ENCODE results near the gene HAVCR1. TPM values are rescaled to one million over a fixed set of nuclear protein-coding genes. Genes with fewer than 3 reads are reported as not detected.
"Not testable (repeated sequence)": the region's sequence is repeated elsewhere in the genome, so short reads cannot be mapped to it uniquely, and the experiment has no call there.

Gene HAVCR1
- total and polyA plus RNA-seq, 8 donors, result 0.18 TPM; not detected in 7

DNA sequence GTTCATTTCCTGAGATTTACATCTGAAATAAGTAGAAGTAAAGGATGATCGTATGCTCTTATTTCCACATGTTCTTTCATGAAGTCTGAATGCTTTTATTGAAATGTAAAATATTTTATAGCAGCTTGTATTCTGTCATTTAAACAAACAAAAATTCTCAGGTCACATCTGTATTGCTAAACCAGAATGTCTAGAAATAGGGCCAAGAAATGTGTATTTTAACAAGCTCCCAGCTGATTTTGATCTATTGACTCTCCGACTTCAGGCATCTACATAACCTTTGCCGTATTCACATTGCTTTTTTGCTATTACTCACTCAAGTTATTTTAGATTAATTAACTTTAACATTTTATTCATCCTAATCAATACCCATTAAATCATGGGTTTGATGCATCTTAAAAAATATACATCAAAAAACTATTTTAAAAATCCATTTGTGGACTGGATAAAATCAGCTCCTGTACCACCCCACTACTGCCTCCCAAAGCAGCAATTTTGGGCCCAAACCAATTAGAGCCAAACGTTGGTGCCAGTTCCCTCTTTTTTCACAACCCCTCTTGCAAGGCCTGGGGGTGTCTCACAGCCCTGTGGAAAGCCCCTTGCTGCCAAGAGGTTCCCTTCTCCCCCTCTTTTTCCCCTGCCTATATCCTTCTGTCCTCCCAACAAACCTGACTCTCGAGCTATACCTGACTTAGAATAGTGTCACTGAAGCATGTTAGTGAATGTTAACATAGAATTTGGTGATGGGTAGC is 34.5 kb downstream of the HAVCR1 start:
- H3K9me3 ChIP-seq, result no peaks in the 10 kb centered on the region
- H3K27ac ChIP-seq, result no peak overlapping the region
- intact Hi-C loops (cut with DNase I), result no loop called here
- ATAC-seq (no peak), DNase-seq (no peak), FAIRE-seq (no peak)
- no peaks in the 10 kb centered on the region for H3K27me3 ChIP-seq
- H3K36me3 ChIP-seq, result no peaks in the 10 kb centered on the region
- TF ChIP-seq, protein P1, sequence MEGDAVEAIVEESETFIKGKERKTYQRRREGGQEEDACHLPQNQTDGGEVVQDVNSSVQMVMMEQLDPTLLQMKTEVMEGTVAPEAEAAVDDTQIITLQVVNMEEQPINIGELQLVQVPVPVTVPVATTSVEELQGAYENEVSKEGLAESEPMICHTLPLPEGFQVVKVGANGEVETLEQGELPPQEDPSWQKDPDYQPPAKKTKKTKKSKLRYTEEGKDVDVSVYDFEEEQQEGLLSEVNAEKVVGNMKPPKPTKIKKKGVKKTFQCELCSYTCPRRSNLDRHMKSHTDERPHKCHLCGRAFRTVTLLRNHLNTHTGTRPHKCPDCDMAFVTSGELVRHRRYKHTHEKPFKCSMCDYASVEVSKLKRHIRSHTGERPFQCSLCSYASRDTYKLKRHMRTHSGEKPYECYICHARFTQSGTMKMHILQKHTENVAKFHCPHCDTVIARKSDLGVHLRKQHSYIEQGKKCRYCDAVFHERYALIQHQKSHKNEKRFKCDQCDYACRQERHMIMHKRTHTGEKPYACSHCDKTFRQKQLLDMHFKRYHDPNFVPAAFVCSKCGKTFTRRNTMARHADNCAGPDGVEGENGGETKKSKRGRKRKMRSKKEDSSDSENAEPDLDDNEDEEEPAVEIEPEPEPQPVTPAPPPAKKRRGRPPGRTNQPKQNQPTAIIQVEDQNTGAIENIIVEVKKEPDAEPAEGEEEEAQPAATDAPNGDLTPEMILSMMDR (IDR thresholded peaks at IDR 0.05), result no peak
- 47 to 63% methylated on average over 5 of the region's 5 CpGs for WGBS, 2 donors
- H3K4me1 ChIP-seq, result no peaks in the 10 kb centered on the region
- H3K4me3 ChIP-seq, result no peak overlapping the region

- Histone ChIP-seq H3K4me1 (no peaks in the 10 kb centered on the region), H3K27ac (no peak overlapping the region), H3K9me3 (no peaks in the 10 kb centered on the region), H3K36me3 (no peaks in the 10 kb centered on the region), H3K4me3 (no peak overlapping the region), H3K27me3 (no peaks in the 10 kb centered on the region)
- DNase-seq (no peak), FAIRE-seq (no peak), ATAC-seq (no peak)
- 66 to 91% methylated on average over 2 of the region's 2 CpGs for WGBS, 2 donors
- intact Hi-C loops (cut with DNase I), result no loop called here
- TF ChIP-seq, protein P1 (IDR thresholded peaks at IDR 0.05), result no peak
These were observed 36.9 kb downstream of the HAVCR1 start for GRCh38 chr5:157022024-157022423.

DNA sequence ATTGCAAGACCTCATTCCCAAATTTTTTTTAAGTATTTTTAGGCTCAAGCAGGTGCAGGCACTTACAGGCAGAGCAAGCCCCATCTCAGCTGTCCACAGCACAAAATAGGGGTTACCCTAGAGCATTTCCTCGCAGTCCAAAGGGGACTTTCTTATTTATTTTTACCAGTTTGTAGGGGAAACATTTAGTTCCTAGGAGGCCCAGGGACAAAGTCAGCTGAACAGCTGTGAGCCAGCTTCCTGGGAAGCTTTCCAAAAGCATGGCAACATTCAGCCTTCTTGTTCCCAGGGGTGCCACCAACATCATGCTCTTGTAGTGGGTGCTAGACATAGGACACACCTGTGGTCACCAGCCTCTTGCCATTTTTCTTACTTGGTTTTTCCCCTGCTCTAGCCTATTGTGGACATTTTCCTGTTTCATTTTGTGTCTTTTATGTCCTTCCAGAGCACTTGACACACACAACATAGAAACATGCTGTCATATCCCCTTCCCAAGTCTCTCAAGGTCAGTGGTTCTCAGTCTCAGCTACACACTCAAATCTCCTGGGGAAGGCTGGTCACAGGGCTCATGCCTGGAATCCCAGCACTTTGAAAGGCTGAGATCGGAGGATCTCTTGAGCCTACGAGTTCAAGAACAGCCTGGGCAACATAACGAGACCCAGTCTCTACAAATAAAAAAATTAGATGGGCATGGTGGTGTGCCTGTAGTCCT is 38.2 kb downstream of the HAVCR1 start:
- no peaks in the 10 kb centered on the region for H3K36me3 ChIP-seq
- intact Hi-C loops (cut with DNase I), result no loop called here
- no peaks in the 10 kb centered on the region for H3K27me3 ChIP-seq
- H3K4me1 ChIP-seq, result no peaks in the 10 kb centered on the region
- WGBS, 2 donors, result 60 to 69% methylated on average over 4 of the region's 4 CpGs
- DNase-seq, result no peak
- no peak overlapping the region for H3K27ac ChIP-seq
- TF ChIP-seq, protein P1 (IDR thresholded peaks at IDR 0.05), result no peak
- no peak overlapping the region for H3K4me3 ChIP-seq
- FAIRE-seq, result no peak
- H3K9me3 ChIP-seq, result no peaks in the 10 kb centered on the region
- ATAC-seq, result no peak

DNA sequence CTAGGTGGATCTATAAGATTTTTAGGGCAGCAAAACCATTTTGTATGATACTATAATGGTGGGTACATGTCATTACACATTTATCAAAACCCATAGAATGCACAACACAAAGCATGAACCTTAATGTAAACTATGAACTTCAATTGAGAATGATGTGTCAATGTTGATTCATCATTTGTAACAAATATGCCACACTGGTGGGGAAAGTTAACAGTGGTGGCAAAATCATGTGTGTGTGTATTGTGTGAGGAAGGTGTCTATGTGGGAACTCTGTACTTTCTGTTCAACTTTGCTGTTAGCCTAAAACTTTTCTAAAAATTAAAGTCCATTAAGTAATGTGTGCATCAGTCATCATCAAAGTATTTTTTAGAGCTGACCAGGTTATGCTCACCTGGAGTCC is 38.9 kb downstream of the HAVCR1 start:
- Histone ChIP-seq H3K27ac (no peak overlapping the region), H3K4me1 (no peaks in the 10 kb centered on the region), H3K36me3 (no peaks in the 10 kb centered on the region), H3K27me3 (no peaks in the 10 kb centered on the region), H3K9me3 (no peaks in the 10 kb centered on the region), H3K4me3 (no peak overlapping the region)
- intact Hi-C loops (cut with DNase I), result no loop called here
- FAIRE-seq (no peak), ATAC-seq (no peak), DNase-seq (no peak)
- TF ChIP-seq, protein P1 (IDR thresholded peaks at IDR 0.05), result no peak

- 88 to 94% methylated on average over 12 to 27 of the region's 28 CpGs for WGBS, 2 donors
- H3K36me3 ChIP-seq; intact Hi-C loops (cut with DNase I): not testable (repeated sequence)
These were observed 44.8 kb downstream of the HAVCR1 start for GRCh38 chr5:157014143-157014542.

More at GRCh38 chr5:157014143-157014542, 44.8 kb downstream of the HAVCR1 start:
- H3K9me3 ChIP-seq, FAIRE-seq, ATAC-seq, H3K27ac ChIP-seq, H3K27me3 ChIP-seq, DNase-seq, H3K4me1 ChIP-seq, H3K4me3 ChIP-seq: not testable (repeated sequence)
